NCI-H1436 (cell line): Measurements from ENCODE around the gene LAMA2.
"Not testable (repeated sequence)": the region's sequence is repeated elsewhere in the genome, so short reads cannot be mapped to it uniquely, and the experiment has no call there.

Experiments
- DNase-seq: peaks from one replicate; lab custom pipeline; 2025; lab: John Stamatoyannopoulos, UW

LAMA2 gene

GRCh38 chr6:129008591-129008990 lies 125.7 kb downstream of the LAMA2 start:
- no peak for DNase-seq

DNA sequence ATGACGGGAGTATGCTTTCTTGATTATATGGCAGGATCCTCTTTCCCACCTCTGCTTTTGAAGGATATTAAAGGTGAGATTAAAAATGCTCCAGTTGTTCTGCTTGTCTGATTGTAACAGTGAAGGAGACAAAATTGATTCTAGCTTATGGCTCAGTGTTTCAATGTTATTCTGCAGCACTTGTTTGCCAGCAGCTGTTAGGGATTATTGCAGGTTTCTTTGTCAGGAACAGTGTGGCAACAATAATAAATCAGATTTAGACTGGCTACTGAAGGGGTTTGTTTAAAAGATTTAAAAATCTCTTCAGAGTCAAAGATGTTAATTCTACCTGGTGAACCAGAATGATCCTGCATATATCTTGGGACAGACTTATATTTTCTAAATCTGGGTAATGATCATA lies 126.9 kb downstream of the LAMA2 start:
- no peak for DNase-seq

- no peak for DNase-seq
Observed at GRCh38 chr6:129014302-129014701, 131.4 kb downstream of the LAMA2 start.

DNA sequence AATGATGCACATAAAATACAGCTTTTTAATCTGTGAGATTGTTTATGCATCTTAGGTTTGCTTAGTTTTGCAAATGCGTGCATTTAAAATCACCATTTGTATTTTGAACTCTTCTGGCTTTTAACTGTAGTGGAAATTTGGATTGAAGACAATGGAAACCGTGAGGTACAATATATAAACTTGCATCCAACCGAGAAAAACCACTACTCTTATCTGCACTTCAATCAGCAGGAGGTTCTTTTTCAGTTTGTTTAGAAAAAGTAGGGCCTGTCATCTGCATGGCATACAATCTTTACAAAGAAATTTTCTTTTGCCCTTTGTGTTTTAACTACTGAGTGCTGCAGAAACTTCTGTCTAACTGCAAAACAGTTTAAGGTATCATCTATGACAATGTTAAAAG lies 132.8 kb downstream of the LAMA2 start:
- no peak for DNase-seq

- no peak for DNase-seq
Observed at GRCh38 chr6:129016844-129017243, 133.9 kb downstream of the LAMA2 start.

GRCh38 chr6:129022011-129022553 lies 139.1 kb downstream of the LAMA2 start:
- no peak for DNase-seq

GRCh38 chr6:129026601-129027000 lies 143.7 kb downstream of the LAMA2 start:
- no peak for DNase-seq

DNA sequence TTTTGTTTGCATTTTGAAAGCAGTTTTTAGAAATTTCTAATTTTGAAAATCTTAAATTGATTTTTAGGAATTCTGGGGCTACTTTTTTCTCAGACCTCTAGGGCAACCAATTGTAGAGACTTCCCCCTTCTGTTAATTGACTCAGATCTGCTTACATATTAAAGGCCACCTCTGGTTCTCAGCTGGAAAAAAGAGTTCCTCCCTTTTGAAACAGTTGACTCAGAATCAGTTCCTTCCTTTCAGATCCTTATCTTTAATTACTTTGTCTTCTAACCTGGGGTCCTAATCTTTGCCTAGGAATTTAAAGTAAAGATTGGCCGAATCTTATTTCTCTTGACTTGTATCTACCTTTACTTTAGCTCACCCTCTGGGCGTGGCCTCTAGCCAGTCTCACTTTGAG lies 146.8 kb downstream of the LAMA2 start:
- DNase-seq = no peak

GRCh38 chr6:129030215-129030614 lies 147.3 kb downstream of the LAMA2 start:
- DNase-seq = no peak

GRCh38 chr6:129031051-129031599 lies 148.2 kb downstream of the LAMA2 start:
- DNase-seq = no peak

GRCh38 chr6:129032602-129033001 lies 149.7 kb downstream of the LAMA2 start:
- no peak for DNase-seq

GRCh38 chr6:129033180-129033579 lies 150.2 kb downstream of the LAMA2 start:
- no peak for DNase-seq

DNA sequence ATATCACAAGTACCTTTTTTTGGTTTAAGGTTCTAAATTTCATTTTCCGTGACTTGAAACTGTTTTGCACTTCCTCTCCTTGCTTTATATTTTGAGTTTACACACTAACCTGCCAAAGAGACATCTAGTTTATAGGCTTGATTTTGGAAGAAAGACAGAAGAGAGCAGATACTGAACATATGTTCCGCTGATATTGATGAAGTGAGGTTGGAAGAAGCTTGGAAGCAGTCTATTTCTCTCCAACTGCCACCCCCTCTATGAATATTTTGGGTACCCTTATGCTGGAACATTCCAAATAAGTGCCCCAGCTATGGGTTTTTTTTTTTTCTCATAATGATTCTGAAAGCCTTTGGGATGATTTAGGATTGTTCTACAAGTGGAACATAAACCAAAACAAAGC lies 150.6 kb downstream of the LAMA2 start:
- DNase-seq = no peak

DNA sequence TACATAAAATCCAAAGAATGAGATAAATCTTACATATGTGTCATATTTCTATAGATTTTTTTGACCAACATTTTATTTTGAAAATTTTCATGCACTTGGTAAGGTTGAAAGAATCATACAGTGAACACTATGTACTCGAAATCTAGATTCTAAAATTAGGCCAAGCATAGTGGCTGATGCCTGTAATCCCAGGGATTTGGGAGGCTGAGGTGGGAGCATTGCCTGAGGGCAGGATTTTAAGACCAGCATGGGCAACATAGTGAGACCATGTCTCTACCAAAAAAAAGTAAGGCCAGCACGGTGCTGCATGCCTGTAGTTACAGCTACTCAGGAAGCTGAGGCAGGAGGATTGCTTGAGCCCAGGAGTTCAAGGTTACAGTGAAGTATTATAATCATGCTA lies 158.6 kb downstream of the LAMA2 start:
- DNase-seq = no peak

- DNase-seq = no peak
Observed at GRCh38 chr6:129046526-129046925, 163.6 kb downstream of the LAMA2 start.

GRCh38 chr6:129047834-129048233 lies 164.9 kb downstream of the LAMA2 start:
- no peak for DNase-seq

GRCh38 chr6:129050086-129050485 lies 167.1 kb downstream of the LAMA2 start:
- DNase-seq = no peak

- DNase-seq = not testable (repeated sequence)
Observed at GRCh38 chr6:129053143-129053542, 170.2 kb downstream of the LAMA2 start.

DNA sequence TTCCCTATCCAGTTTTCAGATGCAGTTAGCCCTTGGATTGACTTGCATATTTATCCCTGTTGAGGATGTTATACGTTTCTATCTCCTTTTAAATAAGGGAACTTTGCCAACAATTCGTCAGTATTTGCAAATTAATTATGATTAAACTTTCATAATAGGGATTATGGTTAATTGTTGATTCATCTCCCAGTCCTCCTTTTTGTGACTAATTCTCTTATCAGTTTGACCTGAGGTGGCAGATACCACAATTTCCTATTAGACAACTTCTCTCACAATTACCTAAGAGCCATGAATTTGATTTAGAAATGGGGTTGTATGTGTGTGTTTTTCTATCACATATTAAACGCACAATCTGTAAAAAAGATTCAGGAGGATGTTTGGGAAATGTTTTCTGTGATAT lies 172.9 kb downstream of the LAMA2 start:
- DNase-seq = no peak

DNA sequence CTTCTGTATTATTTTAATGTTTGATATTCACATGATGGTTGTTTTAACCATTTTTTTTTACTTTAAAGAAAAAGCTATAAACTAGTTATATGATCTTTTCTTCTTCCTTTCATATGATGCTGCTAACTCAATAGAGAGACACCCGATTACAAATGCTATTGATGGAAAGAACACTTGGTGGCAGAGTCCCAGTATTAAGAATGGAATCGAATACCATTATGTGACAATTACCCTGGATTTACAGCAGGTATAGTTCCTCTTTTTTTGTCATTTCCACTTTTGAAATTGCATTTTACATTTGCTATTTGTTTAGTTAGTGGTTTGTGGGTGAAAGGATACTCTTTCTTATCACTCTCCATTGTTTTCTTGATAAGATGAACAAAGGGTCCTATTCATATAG lies 176.7 kb downstream of the LAMA2 start:
- no peak for DNase-seq

GRCh38 chr6:129069006-129069405 lies 186.1 kb downstream of the LAMA2 start:
- no peak for DNase-seq

DNA sequence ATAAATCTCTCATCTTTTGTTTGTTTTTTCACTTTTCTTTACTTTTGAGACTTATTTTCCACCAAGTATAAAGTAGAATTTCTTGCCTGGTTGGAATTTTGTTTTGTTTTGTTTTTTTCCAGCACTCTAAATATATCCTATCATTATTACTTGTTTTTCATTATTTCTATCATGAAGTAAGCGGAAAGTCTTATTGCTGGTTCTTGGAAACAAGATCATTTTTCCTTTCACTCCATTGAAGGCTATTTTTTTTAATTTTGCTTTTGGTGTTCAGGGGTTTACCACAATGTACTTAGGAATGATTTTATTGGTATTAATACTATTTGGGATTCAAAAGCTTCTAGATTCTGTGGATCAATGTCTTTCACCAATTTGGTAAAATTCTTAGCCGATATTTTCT lies 190.1 kb downstream of the LAMA2 start:
- DNase-seq = no peak

DNA sequence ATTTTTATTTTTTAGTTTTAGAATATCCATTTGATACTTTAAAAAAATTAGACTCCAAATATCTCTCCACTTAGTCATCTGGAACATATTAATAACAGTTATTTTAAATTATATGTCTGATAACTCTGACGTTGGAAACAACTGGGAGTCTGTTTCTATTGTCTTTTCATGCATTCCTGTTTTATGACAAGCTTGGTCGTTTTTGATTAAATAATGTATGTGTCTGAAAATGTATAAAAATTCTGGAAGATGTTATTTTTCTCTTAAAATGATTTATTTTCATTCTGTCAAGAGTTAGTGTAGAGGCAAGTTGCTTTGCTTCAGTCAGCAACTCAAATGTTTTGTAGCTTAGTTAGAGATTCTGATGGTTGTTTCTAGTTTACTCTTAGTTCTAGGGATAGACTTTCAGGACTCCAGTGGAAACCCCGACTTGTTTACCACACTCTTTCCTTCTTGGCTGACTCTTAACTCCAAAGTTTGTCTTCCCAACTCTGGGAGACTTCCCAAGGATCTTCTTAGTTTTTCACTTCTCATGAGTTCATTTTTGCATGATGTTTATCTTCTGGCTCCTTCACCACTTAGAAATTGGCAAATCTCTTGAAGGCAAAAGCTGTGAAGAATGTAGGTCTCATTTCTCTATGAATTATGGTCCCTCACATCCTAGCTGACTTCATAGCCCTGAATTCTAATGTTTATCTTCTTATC lies 190.9 kb downstream of the LAMA2 start:
- DNase-seq = no peak

DNA sequence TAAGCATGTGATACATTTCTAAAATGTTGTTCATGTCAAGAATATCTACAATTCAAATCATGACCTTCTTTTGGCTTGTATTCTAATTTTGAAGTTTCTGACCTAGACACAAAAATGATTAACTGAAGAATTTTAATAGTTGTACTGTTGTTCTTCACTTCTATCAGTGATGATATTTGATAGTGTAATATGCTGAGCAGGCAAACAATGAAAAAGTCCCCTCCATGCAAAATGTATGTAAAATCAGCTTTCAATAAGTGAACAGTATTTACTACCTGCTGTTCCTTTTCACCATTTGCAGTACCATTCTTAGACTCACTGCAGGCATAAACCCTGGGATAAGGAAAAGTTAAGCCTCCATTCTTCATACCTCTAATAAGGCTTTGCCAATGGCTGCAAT lies 201.5 kb downstream of the LAMA2 start:
- no peak for DNase-seq
